HG02981 (cell line): ENCODE results near the gene FABP6.
A peak's percentile ranks its signal among the peaks of the same experiment; 100 is the strongest.

ENCODE experiments used
- ATAC-seq: cut with Tn5 transposase; IDR thresholded peaks from one replicate; pipeline ENCODE4 v1.9.1; 2021; ENCODE audit warnings: mild to moderate bottlenecking, moderate library complexity; ENCODE audit not compliant: unreplicated experiment

Gene FABP6

GRCh38 chr5:160260881-160261815 lies 31.8 kb downstream of the FABP6 start:
- peak; percentile 58 for ATAC-seq

DNA sequence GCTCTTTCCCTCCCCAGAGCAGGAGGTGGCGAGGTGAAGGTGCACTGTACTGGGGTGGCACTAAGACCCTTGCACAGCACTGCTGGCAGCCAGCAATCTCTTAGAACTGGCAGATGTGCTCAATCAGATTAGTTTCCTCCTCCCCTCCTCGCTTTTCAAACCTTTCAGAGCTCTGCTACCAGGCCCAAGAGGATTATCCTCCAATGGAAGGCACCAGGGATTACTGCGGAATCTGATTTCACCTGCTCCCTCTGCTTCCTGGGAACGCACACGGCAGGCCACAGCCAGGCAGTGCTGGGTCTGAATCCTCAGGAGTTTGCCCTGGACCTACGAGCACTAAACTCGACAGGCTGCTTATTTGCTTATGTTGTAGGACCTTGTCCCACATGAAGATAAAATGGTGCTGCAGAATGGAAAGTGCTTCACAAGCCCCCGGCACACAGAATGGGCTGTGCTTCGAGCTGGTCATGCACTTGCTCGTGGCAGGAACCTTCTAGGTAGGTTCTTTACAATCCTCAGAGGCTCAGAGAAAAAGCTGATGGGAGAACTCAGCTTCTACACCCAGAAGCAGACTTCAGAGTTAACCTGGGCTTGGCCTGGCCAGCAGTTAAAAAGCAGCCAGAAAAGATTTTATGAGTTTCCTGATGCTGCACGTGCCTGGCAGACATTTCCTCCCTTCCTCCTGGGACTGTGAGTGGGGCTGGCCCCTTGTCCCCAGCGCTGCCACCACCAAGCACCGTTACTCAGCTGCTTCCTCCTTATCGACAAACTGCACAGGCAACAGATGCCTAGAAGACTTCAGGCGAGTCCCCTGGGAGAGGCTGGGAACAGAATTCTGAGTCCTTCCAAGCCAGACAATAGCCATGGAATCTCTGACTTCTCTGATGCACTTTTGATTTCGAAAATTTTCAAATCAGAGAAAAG lies 33.1 kb downstream of the FABP6 start:
- no peak for ATAC-seq

DNA sequence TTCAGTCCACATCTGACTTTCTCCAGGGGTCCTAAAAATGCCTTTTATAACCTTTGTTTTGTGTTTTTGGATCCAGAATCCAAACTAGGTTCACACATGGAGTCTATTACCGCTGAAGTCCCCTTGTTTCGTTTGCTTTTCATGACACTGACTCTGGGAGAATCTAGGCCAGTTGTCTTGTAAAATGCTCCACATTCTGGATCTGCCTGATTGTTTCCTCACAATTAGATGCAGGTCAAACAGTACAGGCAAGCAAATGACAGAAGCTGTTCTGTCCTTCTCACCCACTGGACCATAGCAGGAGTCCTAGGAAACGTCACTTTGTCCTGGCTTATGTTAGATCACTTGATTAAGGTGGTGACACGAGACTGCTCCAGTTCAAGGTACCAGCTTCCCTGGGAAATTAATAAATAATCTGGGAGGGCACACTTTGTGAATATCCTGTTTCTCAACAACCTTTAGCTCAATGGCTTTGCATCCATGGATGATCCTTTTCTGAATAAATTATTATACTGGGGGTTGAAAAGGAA lies 34.1 kb downstream of the FABP6 start:
- no peak for ATAC-seq

DNA sequence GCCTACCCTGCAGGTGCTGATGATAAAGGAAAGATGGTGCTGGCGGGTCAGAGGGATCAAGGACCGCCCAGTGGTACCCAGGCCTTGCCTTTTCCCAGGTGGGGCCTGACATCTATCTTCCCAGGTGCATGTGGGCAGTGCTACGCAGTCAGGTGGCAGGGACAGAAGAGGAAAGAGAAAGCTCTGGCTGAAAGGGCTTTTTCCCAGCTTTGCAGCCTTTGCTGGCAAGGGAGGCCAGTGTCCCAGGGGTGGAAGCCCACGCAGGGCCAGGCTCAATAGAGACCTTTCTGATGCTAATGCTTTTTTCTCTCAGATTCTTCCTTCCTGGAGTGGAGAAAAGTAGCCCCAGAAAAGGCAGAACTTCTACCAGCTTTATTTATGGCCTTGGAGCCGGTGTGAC lies 36.7 kb downstream of the FABP6 start:
- ATAC-seq = no peak

GRCh38 chr5:160266752-160267345 lies 37.5 kb downstream of the FABP6 start:
- ATAC-seq = no peak

DNA sequence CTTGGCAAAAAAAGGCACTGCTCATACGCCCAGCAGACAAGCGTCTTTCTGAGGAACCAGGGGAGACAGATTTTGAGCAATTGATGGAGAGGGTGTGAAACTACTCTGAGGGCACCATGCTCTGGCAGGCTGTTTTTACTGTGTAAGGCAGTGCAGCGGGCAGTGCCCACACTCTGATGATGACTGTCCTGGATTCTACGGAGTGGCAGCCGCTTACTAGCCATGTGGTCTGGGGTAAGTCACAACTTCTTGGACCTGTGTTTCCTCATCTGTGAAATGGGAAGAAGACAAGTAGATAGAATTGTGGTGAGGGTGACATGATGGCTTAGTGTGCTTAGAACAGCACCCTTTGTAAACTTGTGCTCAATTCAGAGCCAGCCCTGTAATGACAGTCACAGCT lies 38.8 kb downstream of the FABP6 start:
- no peak for ATAC-seq

GRCh38 chr5:160269017-160269416 lies 39.7 kb downstream of the FABP6 start:
- no peak for ATAC-seq

DNA sequence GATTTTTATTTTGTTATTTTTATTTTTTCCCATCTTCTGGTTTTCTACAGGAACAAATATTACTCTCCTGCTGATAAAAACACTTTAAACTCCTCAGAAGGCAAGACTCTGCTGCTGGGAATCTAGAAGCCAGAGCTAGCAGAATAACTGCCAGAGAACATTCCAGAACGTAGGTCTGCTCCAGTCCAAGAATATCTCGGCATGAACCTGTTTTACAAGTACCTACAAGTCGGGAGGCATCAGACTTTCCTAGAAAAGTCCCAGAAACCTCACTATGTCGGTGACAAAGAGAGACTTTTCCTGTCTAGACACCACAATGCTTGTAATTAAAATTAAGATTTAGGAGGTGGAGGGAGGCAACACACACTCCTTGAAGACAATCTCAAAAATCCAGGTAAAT lies 41.4 kb downstream of the FABP6 start:
- ATAC-seq = no peak

DNA sequence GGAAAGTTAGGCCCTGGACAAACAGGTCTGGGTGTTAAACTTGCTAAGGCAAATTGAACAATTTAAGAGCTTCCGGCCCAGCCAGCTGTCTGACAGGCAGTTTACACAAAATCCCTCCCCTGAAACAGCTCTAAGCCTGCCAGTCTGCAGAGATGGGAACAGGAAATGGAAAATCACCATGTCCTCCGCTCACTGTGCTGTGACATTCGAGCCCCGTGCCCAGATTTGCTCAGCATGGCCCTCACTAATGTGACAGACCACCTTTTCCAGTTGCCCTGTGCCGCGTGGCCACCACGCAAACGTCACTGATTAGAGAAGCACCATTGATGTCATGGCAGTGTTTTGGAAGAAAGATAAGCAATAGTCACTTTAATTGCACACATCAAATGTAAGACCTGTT lies 42.1 kb downstream of the FABP6 start:
- no peak for ATAC-seq

DNA sequence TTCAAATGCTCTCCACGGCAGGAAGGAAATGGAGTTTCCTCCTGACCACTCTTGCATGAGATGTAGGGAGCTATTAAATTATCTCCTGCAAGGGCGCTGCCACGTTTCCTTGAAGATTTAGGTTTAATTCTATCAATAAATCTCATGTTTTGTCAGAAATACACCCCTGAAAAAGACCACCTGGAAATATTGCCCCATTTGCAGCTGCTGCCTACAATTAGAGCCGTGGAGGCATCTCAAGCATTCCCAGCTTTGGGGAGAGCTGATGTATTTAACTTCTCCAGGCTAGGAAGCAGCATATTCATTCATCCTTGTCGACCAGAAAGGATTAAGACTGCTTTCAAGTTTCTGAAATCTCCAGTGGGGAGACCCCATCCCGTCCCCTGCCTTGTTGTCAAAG lies 42.5 kb downstream of the FABP6 start:
- no peak for ATAC-seq

- no peak for ATAC-seq
These were observed 43.0 kb downstream of the FABP6 start for GRCh38 chr5:160272264-160272663.

GRCh38 chr5:160272889-160273288 lies 43.6 kb downstream of the FABP6 start:
- ATAC-seq = no peak

DNA sequence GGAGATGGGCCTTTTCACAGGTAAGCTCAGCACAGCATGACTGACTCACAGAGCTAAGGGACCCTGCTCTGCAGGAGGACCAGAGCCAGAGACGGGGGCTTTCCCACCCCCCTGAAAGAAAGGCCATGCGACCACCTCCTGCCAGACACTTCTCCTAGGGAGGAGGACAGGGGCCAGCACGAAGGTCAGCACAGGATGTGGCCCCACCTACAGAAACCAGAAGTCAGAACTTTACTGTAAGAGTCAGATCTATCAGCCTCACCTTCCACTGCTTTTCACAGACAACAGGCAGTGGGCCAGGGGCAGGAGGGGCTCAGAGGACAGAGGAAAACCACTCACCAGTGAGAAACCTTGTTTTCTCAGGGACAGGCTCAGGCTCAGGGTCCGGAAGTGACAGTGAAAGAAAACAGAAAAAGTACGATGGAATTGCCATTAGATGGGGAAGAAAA lies 45.2 kb downstream of the FABP6 start:
- ATAC-seq = no peak

DNA sequence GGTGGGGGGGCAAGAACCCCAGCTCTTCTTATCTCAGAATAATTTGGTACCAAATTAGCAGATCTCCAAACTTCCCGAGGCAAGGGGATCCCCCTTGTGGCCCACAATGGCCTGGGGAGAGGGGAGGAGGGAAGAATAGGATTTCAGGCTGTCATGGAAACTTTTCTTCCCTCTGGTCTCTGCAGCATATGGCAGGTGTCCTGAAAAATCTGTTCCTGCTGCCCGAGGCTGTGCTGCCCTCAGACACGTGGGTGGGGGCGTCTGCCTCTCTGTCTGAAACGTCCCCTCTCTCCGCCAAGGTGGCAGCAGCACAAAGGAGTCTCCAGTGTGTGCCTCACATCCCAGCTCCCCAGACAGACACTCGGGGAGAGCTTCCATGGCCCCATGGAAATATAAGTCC lies 49.0 kb downstream of the FABP6 start:
- ATAC-seq = no peak

GRCh38 chr5:160280384-160281095 lies 51.2 kb downstream of the FABP6 start:
- no peak for ATAC-seq

GRCh38 chr5:160281275-160281674 lies 52.0 kb downstream of the FABP6 start:
- no peak for ATAC-seq

DNA sequence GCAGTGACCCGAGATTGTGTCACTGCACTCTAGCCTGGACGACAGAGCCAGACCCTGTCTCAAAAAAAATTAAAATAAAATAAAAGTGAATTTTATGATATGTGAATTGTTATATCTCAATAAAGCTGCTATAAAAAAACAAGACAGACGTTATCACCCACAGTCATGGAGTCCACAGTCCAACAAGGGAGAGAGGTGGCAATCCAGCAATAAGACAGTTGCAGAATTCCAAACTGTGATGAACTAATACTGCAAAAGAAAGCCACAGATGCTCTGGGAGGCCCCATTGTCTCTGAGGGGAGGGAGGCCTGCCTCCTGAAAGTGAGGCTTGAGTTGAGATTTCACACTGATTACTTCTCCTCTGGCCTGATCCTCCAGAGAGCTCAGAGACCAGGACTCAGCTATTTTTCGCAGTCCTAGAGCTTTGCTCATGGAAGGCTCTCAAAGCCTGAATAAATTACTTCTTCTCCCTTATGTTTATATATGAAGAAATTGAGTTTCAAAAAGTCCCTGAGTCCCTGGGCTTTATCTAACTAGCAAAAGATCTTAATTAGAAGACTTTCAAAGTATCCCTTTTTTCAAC lies 55.1 kb downstream of the FABP6 start:
- ATAC-seq = no peak

GRCh38 chr5:160285316-160285715 lies 56.0 kb downstream of the FABP6 start:
- no peak for ATAC-seq

- ATAC-seq = no peak
These were observed 57.6 kb downstream of the FABP6 start for GRCh38 chr5:160286947-160287346.
